HG02852 (cell line): Measurements from ENCODE around the gene TSR3.
"Not testable (repeated sequence)": the region's sequence is repeated elsewhere in the genome, so short reads cannot be mapped to it uniquely, and the experiment has no call there.

Experiments used
- ATAC-seq: cut with Tn5 transposase; IDR thresholded peaks from one replicate; pipeline ENCODE4 v1.9.1; 2021; ENCODE audit warnings: mild to moderate bottlenecking, moderate library complexity; ENCODE audit not compliant: unreplicated experiment

TSR3 gene

DNA sequence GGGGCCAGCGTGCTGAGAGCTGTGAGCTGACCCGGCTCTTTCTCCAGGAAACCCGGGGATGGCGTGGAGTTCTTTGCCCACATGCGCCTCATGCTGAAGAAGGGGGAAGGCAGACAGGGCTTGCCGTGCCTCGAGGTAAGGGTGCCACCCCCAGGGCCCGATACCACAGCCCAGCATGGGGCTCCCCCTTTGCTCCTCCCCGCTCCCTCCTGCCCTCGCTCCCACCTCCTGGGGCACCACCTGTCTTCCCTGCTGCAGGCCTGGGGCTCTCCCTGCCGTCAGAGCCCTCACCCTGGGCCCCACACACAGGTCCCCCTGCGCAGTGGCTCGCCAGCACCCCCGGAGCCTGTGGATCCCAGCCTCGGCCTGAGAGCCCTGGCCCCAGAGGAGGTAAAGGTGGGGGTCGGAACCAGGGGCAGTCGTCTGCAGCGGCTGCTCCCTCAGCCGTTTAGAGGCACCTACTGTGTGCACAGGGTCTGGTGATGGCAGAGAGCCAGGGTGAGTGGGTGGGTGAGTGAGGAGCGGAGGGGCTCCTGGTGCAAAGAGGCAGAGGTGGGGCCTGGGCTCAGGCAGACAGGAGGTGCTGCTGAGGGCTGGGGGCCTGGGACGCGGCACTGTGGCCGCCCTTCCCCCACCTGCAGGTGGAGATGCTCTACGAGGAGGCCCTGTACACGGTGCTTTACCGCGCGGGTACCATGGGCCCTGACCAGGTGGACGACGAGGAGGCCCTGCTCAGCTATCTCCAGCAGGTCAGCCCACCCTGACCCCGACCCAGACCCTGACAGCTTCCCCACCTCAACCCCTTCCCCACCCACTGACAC lies 12.6 kb downstream of the TSR3 start:
- no peak for ATAC-seq

DNA sequence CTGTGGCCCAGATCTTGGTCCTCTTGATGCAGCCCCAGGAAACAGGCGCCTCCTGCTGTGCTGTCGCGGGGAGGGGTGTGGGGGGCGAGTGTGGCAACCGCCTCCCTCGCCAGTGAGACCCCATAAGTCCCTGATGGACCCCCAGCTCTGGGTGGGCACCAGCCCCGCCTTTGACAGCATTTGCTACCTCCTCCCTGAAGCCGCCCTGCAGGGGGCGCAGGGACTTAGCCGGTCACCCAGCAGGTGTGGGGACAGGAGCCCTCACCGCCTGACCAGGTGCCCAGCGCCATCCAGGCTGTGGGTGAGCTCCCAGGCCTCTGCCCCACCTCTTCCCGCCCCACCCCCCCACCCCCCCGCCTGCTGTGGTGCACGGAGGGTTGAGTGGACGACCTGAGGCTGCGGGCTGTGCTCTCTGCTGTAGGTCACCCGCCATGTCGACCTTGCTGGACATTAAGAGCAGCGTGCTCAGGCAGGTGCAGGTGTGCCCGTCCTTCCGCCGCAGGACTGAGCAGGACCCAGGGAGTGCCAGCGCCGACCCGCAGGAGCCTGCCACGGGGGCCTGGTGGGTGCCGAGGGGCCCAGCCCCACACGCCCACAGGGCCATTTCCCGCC lies 13.5 kb downstream of the TSR3 start:
- ATAC-seq = no peak

DNA sequence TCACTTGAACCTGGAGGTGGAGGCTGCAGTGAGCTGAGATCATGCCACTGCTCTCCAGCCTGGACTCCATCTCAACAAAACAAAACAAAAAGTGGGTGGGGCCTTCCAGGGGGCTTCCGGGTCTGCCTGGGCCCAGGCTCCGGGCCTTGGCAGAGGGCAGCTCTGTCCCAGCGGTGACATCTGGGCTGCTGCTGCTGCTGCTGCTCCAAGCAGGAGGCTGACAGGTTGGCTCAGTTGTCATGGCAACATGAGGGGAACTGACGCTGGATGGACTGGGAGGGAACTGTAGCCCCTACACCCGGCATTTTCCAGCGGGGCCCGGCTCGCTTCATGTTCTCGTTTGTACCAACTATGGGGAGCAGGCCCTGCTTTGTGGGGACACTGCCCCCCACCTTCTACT lies 14.2 kb downstream of the TSR3 start:
- no peak for ATAC-seq

DNA sequence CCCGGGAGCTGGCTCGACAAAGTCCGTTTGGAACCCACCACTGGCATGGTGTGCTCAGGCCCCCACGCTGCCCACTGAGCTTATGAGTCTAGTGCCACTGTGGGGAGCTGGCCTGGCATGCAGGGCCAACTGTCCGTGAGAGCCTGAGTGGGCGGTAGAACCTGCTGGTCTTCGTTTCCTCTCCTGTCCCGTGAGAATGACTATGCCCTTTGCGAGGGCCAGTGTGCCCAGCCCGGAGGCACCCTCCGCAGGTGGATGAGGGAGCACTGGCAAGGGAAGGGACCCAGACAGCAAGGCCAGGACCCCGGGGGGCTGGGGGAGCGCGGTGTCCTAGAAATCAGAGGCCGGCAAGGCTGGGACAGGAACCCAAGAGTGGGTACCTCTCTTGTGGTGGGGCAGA lies 15.1 kb downstream of the TSR3 start:
- no peak for ATAC-seq

DNA sequence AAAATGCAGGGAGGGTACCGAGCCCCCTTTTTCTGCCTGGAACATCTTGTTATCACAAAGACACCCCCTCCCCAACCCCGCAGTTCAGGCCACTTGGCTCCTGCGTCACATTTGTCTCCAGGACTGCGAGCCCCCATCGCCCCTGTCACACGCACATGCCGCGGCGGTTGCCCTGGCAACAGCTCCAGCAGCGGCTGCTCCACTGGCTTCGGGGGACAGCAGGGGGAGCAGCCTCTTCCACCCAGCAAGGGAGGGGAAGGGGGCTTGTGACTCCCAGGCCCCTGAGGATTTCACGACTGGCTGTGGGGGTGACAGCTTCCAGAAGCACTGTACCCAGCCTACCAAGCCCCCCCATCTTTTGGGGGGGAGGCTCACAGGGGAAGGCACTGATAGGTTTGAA lies 15.7 kb downstream of the TSR3 start:
- no peak for ATAC-seq

DNA sequence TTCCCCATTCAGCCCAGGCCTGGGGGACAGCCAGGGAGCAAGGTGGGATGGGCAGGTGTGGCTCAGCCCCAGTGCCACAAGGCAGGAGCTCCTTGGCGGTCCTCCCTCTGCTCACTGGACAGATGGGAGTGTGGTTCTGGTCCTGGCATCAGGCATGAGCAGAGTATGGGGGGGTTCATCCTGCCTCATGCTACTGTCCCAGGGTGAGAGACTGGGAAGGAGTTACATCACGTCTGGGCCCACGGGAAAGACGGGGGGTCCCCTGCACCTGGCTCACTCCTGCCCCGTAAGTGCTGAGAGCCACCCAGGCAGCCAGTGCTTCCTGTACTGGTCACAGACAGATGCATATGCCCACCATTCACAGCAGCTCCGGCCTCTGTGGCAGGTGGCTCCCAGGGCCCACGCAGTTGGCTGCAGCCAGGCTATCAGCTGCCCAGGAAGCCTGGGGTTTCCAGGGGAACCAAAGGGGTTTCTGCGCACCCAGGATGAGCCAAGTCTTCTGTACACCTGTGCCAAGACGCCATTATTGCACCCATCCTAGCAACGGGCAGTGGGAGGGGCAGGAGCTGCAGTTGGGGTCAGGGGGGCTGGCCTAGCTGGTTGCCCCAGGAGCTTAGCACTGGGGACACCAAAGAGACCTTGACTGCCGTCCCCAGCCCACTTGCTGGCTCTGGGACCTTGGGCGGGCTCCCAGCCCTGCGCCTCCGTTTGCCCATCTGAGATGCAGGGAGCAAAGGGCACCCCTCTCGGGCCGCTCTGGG lies 16.3 kb downstream of the TSR3 start:
- no peak for ATAC-seq

DNA sequence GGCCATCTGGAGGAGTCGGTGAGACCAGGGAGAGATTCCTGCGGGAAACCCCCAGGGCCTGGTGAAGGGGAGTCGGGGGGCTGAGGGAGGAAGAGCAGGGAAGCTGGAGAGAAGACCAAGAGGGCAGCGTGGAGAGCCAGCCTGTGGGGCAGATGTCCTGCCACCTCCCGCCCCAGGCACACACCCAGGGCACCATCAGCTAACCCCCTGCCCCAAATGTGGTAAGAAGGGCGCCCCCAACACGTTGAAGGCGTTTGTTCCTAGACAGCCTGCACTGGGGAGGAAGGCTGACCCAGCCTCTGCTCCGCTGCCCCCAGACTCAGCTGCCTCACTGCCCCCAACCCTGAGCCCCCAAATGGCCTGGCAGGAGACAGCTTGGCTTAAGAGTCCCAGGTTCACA lies 16.9 kb downstream of the TSR3 start:
- ATAC-seq = no peak

DNA sequence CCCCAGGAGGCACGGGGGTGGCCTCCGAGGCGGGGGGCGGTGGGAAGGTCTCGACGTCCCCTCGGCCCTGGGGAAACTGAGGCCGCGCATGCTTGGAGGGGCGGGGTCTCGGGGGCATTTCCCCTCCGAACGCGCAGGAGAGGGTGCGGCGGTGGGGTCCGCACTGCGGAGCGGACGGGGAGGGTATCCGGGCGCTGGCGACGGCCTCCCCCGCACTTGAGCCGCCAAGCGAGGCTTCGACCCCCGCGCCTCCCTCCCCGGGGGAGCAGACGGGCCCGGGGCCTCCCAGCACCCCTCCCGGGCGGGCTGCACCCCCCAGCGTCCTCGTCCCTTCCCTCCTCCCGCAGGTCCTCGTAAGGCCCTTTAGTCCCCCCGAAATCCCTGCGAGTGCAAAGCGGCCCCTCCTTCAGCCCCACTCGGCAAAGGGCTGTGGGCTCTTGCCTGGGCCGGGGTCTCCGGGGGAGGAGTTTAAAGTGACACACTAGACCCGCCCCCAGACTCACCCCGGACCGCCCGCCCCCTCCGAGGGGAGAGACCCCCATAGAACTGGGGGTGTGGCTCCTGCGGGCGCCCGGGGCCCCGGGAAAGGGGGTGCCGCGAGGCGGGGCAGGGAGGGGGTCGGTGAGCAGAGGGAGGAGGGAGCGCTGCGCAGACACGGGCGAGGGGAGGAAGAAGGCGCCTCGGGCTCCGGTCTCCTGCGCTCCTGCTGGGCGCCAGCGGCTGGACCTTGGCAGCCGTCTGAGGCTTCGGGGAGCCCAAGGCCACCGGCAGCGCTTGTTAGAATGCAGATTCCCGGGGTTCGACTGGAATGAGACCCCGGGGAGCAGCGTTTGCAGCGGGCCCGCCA lies 17.6 kb downstream of the TSR3 start:
- no peak for ATAC-seq

DNA sequence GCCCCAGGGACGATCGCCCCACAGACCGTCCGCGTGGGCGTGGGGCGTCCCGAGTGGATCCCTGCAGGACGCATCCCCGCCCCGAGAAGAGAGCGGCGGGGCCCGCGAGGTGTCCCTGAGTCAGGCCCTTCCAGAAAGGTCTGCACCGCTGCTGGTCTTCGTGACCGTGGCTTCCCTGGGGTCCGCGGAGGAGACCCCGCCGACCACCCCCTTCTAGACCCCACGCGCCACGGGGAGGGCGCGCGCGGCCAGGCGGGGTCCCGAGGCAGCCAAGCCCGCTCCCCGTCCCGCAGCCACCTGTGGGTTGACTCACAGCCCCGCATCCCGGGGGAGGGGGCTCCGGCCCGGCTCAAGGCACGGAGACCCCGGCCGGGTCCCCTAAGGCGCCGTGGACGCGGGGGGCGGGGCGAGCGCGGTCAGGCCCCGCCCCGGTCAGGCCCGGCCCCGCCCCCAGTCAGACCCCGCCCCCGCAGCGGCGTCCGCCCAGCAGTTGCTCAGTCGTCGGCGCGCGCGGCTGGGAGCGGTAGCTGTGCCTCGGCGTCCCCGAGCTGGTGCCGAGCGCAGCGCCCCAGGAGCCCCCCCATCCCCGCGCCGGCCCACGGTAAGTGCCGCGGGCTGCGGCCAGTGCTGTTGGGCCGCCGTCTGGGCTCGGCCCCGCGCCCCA lies 18.4 kb downstream of the TSR3 start, which contains the start of gene BAIAP3:
Gene BAIAP3, plus strand, starts transcription at position 497 of the 664 bp plus-strand sequence. CDS start 4,905 bp downstream, outside the sequence.
- no peak for ATAC-seq

DNA sequence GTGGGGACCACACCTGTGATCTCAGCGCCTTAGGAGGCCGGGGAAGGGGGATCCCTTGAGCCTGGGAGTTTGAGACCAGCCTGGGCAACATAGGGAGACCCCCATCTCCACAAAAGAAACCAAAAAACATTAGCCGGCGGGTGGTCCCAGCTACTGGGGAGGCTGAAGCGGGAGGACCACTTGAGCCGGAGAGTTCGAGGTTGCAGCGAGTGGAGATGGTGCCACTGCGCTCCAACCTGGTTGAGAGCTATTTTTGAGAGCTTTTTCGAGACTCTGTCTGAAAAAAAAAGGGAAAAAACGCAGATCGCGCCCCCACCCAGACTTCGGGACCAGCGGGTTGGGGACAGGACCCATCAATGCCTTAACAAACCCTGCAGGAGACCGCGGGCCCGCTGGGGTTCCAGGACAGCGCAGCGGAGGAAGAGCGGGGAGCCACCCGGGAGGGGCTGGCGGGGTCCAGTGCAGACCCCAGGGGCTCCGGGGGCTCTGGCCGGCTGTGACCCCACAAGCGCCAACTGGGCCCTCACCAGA lies 19.0 kb downstream of the TSR3 start:
- ATAC-seq = no peak

DNA sequence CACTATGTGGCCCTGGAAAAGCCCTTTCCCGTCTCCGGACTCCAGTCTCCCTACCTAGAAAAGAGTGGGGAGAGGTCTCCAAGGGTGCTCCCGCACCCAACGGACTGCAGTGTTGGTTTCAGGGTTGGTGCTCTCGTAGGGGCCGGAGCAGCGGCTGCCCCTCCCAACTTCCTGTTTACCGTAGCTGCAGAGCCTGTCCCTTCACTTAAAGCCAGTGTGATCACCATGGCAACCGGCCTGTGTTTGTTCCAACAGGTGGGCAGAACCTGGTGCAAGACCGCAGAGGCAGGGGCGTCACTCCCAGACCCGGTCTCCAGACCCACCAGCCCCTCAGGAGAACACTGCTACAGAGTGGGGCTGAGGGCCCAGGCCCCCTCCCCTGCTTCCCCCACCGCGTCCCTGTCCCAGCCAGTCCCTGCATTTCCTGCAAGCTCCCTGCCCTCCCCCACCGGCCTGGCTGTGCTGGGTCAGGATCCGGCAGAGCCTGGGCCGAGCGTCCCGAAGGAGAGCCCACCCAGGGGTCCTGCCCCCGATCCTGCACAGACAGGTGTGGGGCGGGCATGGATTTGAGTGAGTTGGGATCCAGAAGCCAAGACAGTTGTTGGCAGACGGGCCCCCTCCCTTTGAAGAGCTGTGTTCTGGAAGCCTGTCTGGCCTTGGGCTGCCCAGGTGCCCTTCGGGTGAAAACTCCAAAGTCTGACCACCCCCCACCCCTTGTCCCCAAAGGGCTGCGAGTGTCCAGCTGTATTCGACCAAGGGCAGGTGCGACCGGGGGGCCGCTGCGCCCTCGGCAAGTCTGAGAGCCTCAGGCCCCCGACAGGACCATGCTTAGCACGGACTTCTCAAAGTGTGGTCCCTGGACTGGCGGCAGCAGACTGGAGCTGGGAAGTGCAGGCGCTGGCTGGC lies 19.7 kb downstream of the TSR3 start:
- ATAC-seq = no peak

DNA sequence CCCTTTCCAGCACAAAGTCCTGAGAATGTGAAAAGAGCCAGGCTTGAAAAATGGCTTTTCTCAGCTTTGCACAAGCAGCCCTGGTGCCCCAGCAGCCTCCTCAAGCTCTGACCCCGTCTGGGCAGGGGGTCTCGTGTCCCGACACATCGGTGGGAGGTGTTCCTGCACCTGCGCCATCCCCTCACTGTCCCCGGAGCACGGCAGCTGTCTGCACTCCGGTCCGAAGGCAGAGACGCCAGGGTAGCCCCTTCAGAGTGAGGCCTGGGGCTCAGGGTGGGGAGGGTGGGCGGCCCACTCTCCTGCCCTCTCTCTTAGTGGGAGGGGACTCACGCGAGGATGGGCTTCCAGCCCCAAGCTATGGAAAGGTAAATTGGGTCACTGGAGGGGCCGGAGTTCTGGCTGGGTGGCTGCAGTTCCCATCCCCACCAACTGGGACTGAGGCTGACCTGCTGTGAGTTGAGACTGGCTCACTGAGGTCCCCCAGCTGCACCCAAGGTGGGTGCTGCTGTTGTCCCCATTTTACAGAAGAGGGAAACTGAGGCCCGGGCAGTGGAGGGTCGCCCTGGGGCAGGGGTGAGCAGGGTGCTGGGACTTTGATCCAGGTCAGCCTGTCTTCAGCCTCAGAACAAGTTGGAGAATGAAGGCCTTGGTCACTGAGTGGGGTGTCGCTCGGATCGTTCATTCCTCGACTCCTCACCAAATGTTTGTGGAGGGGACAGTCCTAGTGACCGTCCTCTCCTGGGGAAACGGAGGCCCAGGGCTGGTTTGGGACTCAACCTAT lies 20.6 kb downstream of the TSR3 start:
- no peak for ATAC-seq

DNA sequence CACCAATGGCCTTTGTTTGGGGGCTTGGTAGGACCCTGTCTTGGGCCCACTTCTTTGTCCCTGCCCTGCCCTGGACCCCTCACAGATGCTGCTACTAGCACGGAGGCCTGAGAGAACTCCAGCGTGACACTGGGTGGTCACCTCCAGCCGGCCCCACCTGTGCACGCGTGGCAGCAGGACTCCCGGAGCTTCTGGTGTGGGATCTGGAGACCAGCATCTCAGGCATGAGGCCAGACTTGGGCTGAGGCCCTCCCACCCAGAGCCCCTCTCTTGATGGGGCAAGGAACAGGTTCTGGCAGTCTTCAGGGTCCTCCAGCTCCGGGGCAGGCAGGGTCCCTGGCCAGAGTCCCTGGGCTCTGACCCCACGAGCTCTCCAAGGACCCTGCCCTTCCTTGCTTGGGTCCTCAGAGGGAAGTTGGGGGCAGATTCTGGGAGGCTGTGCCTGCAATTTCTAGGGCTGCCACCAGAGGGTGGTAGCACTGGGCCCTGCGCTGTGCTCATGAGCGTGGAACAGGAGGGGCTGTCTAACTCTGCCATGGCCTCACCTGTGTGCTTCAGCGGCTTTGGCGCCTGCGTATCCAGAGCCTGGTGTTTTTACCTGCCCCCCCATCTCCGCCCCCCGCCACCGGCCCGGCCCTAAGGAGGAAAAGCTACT lies 21.3 kb downstream of the TSR3 start:
- no peak for ATAC-seq

DNA sequence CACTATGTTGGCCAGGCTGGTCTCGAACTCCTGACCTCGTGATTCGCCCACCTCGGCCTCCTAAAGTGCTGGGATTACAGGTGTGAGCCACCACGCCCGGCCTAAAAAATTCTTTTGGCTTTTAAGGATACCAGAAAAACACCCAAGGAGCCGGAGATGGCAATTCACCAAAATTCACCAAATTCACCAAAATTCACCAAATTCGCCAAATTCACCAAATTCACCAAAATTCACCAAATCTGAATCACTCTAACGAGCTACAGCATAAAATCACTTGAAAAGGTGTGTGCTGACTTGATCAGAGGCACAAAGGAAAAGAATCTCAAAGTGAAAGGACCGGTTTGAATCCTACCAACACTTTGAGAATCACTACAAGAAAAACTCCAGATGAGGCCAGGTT lies 22.7 kb downstream of the TSR3 start:
- not testable (repeated sequence) for ATAC-seq

DNA sequence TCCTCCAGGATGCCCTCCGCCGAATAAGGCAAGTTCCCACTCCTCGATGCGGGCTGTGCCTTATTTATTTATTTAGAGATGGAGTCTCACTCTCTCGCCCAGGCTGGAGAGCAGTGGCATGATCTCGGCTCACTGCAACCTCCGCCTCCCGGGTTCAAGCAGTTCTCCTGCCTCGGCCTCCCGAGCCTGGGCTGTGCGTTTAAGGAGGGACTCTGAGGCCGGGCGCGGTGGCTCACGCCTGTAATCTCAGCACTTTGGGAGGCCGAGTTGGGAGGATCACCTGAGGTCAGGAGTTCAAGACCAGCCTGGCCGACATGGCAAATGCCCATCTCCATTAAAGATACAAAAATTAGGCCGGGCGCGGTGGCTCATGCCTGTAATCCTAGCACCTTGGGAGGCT lies 23.5 kb downstream of the TSR3 start:
- ATAC-seq = not testable (repeated sequence)

DNA sequence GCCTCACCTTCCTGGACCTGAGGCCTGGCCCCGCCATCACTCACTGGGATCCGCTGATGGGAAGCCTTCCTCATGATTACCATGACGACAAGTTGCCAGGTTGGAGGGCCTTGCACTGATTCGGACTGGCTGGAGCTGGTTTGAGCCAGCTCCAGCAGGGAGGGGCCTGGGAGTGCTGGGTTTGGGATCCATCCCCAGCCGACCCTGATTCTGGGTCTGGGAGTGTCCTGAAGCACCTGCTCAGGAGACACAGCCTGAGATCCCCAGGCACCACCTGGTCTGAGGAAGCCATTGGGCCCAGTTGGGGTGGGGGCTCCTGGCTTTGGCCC lies 24.1 kb downstream of the TSR3 start:
- no peak for ATAC-seq

DNA sequence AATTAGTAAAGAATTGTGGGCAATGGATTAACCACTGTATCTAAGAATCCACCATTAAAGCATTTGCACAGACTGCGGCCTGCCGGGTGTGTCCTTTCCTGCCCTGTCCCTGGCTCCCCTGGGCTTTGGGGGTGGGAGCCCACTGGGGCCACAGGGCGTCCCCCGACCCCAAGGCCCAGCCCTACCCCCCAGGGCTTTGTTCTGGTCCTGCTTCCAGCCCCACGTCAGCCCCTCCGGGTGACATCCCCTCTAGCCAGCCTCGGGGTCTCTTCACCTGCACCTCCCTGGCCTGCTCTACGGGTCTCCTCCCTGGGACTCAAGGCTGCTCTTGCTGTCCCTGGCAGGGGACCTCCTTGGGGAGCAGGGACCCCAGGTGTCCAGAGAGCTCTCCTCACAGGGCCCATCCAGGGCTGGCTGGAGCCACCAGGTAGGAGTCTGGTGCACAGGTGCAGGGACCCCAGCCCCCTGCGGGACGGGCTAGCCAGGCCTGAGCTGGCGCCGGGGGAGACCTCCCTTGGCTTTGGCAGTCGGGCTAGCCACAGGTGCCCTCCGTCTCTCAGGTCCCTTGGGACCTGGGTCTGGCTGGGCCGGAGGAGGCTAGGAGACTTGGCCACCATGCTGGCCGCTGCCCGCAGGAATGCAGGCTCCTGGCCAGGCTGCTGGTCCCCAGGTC lies 24.6 kb downstream of the TSR3 start:
- ATAC-seq = no peak
